Measurements from ENCODE around the gene POLE3. TPM values are rescaled to one million over a fixed set of nuclear protein-coding genes. Genes with fewer than 3 reads are reported as not detected.

The POLE3 gene
- total RNA-seq, 4 donors from 2014 or later: 4.2 to 58.7 (median 24.4) TPM

GRCh38 chr9:113364951-113365350, 45.5 kb downstream of the POLE3 start:
- TF ChIP-seq CTCF (IDR thresholded peaks at IDR 0.05) (no peak), POLR2AphosphoS5 (IDR thresholded peaks at IDR 0.05) (no peak), EP300 (IDR thresholded peaks at IDR 0.05; ENCODE audit: low read depth) (no peak), POLR2A (IDR thresholded peaks at IDR 0.05) (no peak)
- Histone ChIP-seq H3K36me3 (no peaks in the 10 kb centered on the region), H3K9me3 (no peaks in the 10 kb centered on the region), H3K27ac (no peak overlapping the region), H3K27me3 (no peaks in the 10 kb centered on the region), H3K4me3 (no peak overlapping the region), H3K4me1 (no peaks in the 10 kb centered on the region)
- in situ Hi-C loops (cut with MboI; ENCODE audit: low pct_ligation_motif_present in 1 of 4, low pct_unique_long_range_greater_than_20kb in 1 of 4, low sequenced_read_pairs in 3 of 4): no loop called here
- intact Hi-C loops (cut with DNase I; ENCODE audit: low total_unique reads): no loop called here
- no peak for DNase-seq
- 84 to 89% methylated on average over 1 of the region's 1 CpG for WGBS, 2 donors (ENCODE audit: low coverage in 1 of 2)

- in situ Hi-C loops (cut with MboI; ENCODE audit: low pct_ligation_motif_present in 1 of 4, low pct_unique_long_range_greater_than_20kb in 1 of 4, low sequenced_read_pairs in 3 of 4) (no loop called here), intact Hi-C loops (cut with DNase I; ENCODE audit: low total_unique reads) (no loop called here)
- 91% methylated on average over 3 of the region's 3 CpGs; no CpG with 5 or more reads in 1 of the 2 donors for WGBS, 2 donors (ENCODE audit: low coverage in 1 of 2)
Measured at GRCh38 chr9:113363336-113363735, 47.1 kb downstream of the POLE3 start.

GRCh38 chr9:113361304-113362018, 49.0 kb downstream of the POLE3 start:
- in situ Hi-C loops (cut with MboI; ENCODE audit: low pct_ligation_motif_present in 1 of 4, low pct_unique_long_range_greater_than_20kb in 1 of 4, low sequenced_read_pairs in 3 of 4): no loop called here

More at GRCh38 chr9:113363336-113363735, 47.1 kb downstream of the POLE3 start:
- Histone ChIP-seq H3K27me3 (no peaks in the 10 kb centered on the region), H3K27ac (no peak overlapping the region), H3K4me1 (no peaks in the 10 kb centered on the region), H3K4me3 (no peak overlapping the region), H3K9me3 (no peaks in the 10 kb centered on the region), H3K36me3 (no peaks in the 10 kb centered on the region)
- TF ChIP-seq POLR2A (IDR thresholded peaks at IDR 0.05) (no peak), POLR2AphosphoS5 (IDR thresholded peaks at IDR 0.05) (no peak), EP300 (IDR thresholded peaks at IDR 0.05; ENCODE audit: low read depth) (no peak), CTCF (IDR thresholded peaks at IDR 0.05) (no peak)
- DNase-seq: no peak

More at GRCh38 chr9:113361304-113362018, 49.0 kb downstream of the POLE3 start:
- no peaks in the 10 kb centered on the region for H3K27me3 ChIP-seq
- intact Hi-C loops (cut with DNase I; ENCODE audit: low total_unique reads): no loop called here
- H3K36me3 ChIP-seq: no peaks in the 10 kb centered on the region
- H3K4me1 ChIP-seq: no peaks in the 10 kb centered on the region
- H3K27ac ChIP-seq: no peak overlapping the region
- WGBS, 2 donors (ENCODE audit: low coverage in 1 of 2): 68 to 80% methylated on average over 1 to 7 of the region's 7 CpGs
- no peak for DNase-seq
- TF ChIP-seq CTCF (IDR thresholded peaks at IDR 0.05) (no peak), POLR2A (IDR thresholded peaks at IDR 0.05) (no peak), EP300 (IDR thresholded peaks at IDR 0.05; ENCODE audit: low read depth) (no peak), POLR2AphosphoS5 (IDR thresholded peaks at IDR 0.05) (no peak)
- no peak overlapping the region for H3K4me3 ChIP-seq
- H3K9me3 ChIP-seq: no peaks in the 10 kb centered on the region
